ENCODE results near the gene SPATA31E1.

The SPATA31E1 gene

DNA sequence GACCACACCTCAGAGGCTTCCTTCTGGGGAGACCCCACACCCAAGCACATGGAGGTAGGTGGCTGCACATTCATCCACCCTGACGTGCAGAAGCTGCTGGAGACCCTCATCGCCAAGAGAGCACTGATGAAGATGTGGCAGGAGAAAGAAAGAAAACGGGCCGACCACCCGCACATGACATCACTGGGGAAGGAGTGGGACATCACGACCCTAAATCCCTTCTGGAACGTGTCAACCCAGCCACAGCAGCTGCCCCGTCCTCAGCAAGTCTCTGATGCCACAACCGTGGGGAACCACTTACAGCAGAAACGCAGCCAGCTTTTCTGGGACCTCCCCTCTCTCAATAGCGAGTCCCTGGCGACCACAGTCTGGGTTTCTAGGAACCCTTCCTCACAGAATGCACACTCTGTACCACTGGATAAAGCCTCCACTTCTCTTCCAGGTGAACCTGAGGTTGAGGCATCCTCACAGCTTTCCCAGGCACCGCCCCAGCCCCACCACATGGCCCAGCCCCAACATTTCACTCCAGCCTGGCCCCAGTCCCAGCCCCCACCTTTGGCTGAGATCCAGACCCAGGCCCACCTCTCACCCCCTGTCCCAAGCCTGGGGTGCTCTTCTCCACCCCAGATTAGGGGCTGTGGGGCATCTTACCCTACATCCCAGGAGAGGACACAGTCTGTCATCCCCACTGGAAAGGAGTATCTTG is 3.0 kb downstream of the SPATA31E1 start:
- TF ChIP-seq, protein P1, sequence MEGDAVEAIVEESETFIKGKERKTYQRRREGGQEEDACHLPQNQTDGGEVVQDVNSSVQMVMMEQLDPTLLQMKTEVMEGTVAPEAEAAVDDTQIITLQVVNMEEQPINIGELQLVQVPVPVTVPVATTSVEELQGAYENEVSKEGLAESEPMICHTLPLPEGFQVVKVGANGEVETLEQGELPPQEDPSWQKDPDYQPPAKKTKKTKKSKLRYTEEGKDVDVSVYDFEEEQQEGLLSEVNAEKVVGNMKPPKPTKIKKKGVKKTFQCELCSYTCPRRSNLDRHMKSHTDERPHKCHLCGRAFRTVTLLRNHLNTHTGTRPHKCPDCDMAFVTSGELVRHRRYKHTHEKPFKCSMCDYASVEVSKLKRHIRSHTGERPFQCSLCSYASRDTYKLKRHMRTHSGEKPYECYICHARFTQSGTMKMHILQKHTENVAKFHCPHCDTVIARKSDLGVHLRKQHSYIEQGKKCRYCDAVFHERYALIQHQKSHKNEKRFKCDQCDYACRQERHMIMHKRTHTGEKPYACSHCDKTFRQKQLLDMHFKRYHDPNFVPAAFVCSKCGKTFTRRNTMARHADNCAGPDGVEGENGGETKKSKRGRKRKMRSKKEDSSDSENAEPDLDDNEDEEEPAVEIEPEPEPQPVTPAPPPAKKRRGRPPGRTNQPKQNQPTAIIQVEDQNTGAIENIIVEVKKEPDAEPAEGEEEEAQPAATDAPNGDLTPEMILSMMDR (conservative IDR thresholded peaks at IDR 0.05; ENCODE audit: low read length), result no peak
- H3K4me3 ChIP-seq (ENCODE audit: low read length), result no peak overlapping the region
- DNase-seq (ENCODE audit: low read depth), result no peak

DNA sequence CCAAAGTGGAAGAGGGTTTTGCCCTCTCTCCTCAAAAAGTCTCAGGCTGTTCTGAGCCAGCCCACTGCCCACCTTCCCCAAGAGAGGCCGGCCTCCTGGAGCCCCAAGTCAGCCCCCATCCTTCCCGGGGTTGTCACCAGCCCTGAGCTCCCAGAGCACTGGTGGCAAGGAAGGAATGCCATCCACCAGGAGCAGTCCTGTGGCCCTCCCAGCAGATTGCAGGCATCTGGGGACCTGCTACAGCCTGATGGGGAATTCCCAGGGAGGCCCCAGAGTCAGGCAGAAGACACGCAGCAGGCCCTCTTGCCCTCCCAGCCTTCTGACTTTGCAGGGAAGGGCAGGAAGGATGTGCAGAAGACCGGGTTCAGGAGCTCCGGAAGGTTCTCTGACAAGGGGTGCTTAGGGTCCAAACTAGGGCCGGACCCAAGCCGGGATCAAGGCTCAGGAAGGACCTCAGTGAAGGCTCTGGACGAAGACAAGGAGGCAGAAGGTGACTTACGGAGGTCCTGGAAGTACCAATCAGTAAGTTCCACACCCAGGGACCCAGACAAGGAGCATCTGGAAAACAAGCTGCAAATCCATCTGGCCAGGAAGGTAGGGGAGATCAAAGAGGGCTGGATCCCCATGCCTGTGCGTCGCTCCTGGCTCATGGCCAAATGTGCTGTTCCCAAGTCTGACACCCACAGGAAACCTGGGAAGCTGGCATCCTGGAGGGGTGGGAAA is 3.7 kb downstream of the SPATA31E1 start:
- H3K4me3 ChIP-seq (ENCODE audit: low read length), result no peak overlapping the region
- TF ChIP-seq, protein P1 (conservative IDR thresholded peaks at IDR 0.05; ENCODE audit: low read length), result no peak
- DNase-seq (ENCODE audit: low read depth), result no peak

DNA sequence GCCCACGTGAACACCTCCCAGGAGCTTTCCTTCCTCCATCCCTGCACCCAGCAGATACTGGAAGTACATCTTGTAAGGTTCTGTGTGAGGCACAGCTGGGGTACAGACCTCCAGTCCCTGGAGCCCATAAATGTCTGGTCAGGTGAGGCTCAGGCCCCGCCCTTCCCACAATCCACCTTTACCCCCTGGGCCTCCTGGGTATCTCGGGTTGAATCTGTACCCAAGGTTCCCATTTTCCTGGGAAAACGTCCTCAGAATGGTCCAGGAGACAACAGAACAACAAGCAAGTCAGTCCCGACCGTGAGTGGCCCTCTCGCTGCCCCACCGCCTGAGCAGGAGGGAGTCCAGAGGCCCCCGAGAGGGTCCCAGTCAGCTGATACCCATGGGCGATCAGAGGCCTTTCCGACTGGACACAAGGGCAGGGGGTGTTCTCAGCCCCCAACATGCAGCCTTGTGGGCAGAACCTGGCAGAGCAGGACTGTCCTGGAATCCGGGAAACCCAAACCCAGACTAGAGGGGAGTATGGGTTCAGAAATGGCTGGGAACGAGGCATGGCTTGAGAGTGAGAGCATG is 4.3 kb downstream of the SPATA31E1 start:
- no peak for DNase-seq (ENCODE audit: low read depth)
- TF ChIP-seq, protein P1 (conservative IDR thresholded peaks at IDR 0.05; ENCODE audit: low read length), result no peak

DNA sequence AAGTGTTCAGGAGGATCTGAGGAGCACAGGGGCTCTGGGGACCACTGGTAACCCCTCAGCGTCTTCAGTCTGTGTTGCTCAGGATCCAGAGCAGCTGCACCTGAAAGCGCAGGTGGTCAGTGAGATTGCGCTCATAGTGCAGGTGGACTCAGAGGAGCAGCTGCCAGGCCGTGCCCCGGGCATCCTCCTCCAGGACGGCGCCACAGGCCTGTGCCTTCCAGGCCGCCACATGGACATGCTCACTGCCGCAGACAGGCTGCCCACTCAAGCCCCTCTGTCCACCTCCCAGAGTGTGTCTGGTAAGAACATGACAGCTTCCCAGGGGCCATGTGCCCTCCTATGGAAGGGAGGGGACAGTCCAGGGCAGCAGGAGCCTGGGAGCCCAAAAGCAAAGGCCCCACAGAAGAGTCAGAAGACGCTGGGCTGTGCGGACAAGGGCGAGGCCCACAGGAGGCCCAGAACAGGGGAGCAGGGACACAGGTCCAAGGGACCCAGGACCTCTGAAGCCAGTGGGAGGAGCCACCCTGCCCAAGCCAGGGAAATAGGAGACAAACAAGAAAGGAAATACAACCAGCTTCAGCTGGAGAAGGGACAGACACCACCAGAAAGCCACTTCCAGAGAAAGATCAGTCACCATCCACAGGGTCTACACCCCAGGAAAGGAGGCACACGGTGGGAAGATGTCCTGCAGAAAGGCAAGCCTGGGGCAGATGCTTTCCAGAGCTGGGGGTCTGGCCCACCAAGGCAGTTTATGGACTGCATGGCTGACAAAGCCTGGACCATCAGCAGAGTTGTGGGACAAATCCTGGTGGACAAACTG is 5.2 kb downstream of the SPATA31E1 start:
- TF ChIP-seq, protein P1 (conservative IDR thresholded peaks at IDR 0.05; ENCODE audit: low read length), result no peak
- no peak for DNase-seq (ENCODE audit: low read depth)
- no peak overlapping the region for H3K4me3 ChIP-seq (ENCODE audit: low read length)

More for the DNA sequence above, 4.3 kb downstream of the SPATA31E1 start:
- no peak overlapping the region for H3K4me3 ChIP-seq (ENCODE audit: low read length)

DNA sequence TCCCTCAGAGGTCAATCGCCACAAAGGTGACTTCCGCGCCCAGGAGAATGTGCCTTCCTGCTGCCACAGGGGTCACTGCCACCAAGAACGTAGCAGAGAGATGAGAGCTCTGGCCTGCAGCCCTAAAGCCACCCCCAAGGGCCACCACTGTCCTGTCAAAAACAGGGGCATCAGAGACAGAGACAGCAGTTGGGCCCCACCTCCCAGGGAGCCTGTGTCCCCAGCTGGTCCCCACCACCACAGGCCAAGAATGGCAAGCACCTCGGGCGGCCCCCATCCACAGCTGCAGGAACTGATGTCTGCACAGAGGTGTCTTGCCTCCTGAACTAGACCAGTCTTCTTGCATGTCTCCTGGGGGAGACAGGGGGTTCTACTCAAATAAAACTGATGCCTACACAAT is 5.8 kb downstream of the SPATA31E1 start:
- TF ChIP-seq, protein P1 (conservative IDR thresholded peaks at IDR 0.05; ENCODE audit: low read length), result no peak
- no peak for DNase-seq (ENCODE audit: low read depth)
- H3K4me3 ChIP-seq (ENCODE audit: low read length), result no peak overlapping the region

DNA sequence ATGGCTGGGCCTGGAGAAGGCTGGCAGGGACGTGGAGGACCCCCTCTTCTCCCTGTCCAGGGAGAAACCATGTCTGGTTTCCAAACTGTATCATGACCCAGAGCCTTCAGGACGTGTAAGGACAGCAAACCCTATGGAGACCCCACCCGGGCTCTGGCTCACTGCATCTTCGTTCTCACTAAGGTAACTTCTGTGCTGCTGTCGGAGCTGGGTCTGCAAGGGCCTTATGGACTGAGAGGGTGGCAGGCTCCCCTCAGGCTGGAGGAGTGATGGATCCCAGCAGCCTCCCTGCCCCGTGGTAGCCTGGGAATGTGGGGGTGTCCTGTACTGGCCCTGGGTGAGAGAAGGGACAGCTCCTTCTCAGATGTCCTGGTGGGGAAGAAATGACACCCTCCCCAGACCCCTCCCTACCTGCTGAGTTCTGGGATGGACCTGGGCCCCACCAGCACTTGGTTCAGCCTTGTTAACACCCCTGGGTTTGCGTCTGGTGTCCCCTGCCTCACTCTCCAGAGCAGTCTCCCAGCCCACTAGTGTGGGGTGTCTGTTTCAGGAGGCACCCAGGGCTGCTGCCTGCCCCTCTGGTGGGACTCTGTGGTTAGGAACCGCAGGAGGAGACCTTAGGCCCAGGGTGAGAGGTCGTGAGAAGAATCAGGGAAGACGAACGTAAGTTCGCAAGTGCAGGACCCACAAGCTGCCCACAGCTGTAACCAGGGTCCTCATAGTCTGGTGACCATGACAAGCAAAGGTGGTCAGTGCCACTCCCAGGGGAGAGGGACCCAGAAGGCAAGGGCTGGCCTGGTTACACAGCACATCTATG is 6.6 kb downstream of the SPATA31E1 start:
- no peak overlapping the region for H3K4me3 ChIP-seq (ENCODE audit: low read length)
- TF ChIP-seq, protein P1 (conservative IDR thresholded peaks at IDR 0.05; ENCODE audit: low read length), result no peak
- no peak for DNase-seq (ENCODE audit: low read depth)
